Lower leg skin (tissue), 4 donors: ENCODE data around the gene SPNS2. TPM values are rescaled to one million over a fixed set of nuclear protein-coding genes. Genes with fewer than 3 reads are reported as not detected.

Experiments
- DNase-seq, 2 donors: peaks; one replicate each; pipeline ENCODE4 v3.0.0-alpha.2; 2019; ENCODE audit warnings: low spot score in 2 of 2
- H3K4me3 ChIP-seq: fragments of 200-600 bp; sonication (generic); 2 replicates; pipeline ENCODE4 v1.5.1; 2017; ENCODE audit warnings: mild to moderate bottlenecking, low read depth; ENCODE audit not compliant: poor library complexity, severe bottlenecking
- CTCF ChIP-seq, 3 donors: fragments of 450-650 bp; IDR thresholded peaks; one replicate each; pipeline ENCODE4 v1.5.1; 2016; ENCODE audit warnings: antibody characterized with exemption in 3 of 3, mild to moderate bottlenecking in 3 of 3, moderate library complexity in 2 of 3
- POLR2A ChIP-seq, 2 donors: fragments of 450-650 bp; IDR thresholded peaks; one replicate each; pipeline ENCODE4 v1.6.1; 2016 to 2017; ENCODE audit warnings: antibody characterized with exemption in 2 of 2, mild to moderate bottlenecking in 1 of 2, moderate library complexity in 1 of 2
- WGBS, 2 donors: methylation state at CpG; one replicate each; pipeline ENCODE4 v1.1.5; 2018; 5-methylcytosine and 5-hydroxymethylcytosine counted together
- intact Hi-C: fragments of 100-400 bp; cut with DNase I; formaldehyde crosslinking; loops from one replicate; pipeline ENCODE4 v1.15.0; 2023; ENCODE audit warnings: low total_unique reads
- total RNA-seq, 4 donors: library from RNA; depleted of rRNA; stranded (reverse); fragments of >200 nt; gene quantifications; one replicate each; pipeline ENCODE4 v1.1.0, GENCODE V29; 2016

SPNS2 gene
- total RNA-seq, 4 donors from 2014 or later = 74.9 to 132 (median 87.5) TPM

DNA sequence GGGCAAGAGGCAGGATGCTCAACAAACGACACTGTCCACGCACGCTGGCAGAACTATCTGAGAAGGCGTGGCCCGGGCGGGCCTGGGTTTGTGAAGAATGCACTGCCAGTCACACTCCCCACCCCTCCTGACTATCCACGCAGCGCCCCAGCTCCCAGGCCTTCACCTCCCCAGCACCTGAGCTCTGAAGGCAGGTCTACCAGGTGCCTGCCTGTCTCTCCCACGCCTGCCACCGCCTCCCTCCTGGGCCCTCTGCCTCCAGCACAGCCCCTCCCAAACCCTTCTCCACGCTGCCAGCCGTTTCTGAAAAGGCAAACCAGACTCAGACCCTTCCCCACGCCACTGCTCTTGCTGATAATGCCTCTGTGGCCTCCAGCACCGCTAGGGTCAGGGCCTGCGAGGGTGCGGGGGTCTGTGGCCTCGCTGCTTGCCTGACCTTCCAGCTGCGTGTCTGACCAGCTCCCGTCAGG lies 44.9 kb downstream of the SPNS2 start:
- no peak for TF ChIP-seq POLR2A (IDR thresholded peaks at IDR 0.05)
- TF ChIP-seq CTCF (IDR thresholded peaks at IDR 0.05) = no peak
- 61 to 69% methylated on average over 12 to 19 of the region's 19 CpGs for WGBS, 2 donors
- peak in 1 of 2 donors; percentile 82 for DNase-seq
- intact Hi-C loops = no loop called here
- no peak overlapping the region for H3K4me3 ChIP-seq

DNA sequence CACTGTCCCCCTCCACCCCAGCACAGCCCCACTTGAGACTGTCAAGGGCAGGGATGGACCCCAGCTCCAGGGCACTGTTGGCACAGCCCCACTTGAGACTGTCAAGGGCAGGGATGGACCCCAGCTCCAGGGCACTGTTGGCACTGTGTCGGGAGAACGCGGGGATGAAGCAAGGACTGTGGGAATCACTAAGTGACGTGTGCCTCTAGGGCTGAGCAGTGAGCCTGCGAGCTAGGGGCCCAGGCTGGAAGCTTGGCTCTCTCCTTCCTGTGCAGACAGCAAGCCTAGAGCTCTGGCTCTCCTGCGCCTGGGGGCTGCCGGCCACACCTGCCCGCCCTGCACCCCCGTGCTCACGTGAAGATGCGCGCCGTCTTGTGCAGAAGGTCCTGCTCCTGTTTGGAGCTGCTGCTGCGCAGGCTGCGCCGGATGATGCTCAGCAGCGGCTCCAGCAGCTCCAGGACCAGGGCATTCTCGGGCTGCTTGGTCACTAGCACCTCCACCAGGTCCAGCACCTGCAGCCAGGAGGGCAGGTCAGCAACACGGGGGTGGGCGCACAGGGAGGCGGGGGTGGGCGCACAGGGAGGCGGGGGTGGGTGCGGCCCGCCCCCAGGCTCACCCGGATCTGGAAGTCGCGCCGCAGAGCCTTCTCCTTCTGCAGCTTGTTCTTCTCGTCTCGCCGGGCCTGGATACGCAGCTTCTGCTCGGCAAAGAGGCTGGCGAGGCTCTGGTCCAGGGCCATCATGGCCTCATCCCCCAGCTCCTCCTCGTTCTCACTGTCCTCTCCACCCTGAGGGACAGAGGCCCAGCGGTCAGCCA lies 45.7 kb downstream of the SPNS2 start:
- DNase-seq = no peak
- intact Hi-C loops = no loop called here
- no peak overlapping the region for H3K4me3 ChIP-seq
- 82 to 92% methylated on average over 24 to 37 of the region's 37 CpGs for WGBS, 2 donors
- TF ChIP-seq CTCF (IDR thresholded peaks at IDR 0.05) = no peak
- no peak for TF ChIP-seq POLR2A (IDR thresholded peaks at IDR 0.05)

GRCh38 chr17:4544951-4545216 lies 46.2 kb downstream of the SPNS2 start:
- TF ChIP-seq POLR2A (IDR thresholded peaks at IDR 0.05) (no peak), CTCF (IDR thresholded peaks at IDR 0.05) (no peak)
- WGBS, 2 donors = 92 to 93% methylated on average over 18 of the region's 18 CpGs
- H3K4me3 ChIP-seq = no peak overlapping the region
- intact Hi-C loops = no loop called here
- DNase-seq = no peak

DNA sequence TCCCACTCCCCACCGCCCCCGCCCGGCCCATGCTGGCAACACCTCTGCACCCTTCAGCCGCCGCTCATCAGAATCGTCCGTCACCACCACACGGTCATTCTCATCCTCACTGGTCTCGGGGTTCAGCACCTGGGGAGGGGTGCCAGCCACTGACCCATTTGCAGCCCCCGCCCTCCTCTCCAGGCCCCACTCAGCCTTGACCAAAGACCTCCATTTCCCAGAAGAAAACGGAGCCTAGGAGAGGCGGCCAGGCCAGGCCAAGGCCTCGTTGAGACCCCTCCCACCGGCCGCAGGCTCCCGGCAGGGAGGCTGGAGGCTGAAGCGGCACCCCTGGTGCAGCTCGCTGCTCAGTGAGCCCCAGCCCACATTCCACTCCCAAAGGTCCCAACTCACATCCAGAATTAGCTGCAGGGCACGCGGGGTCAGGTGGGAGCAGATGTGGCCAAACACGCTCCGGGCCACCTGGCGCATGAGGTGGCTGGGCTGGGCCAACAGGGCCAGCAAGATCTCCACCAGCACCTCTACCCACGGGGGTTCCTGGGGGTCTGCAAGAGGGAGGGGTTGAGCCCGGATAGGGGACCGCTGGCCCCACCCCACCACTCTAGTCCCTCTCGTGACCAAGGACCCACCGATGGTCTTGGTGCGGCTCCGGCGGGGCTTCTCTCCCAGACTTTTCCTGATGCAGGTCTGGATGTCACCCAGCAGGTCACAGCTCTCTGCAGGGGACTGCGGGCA lies 46.7 kb downstream of the SPNS2 start:
- TF ChIP-seq POLR2A (IDR thresholded peaks at IDR 0.05) (no peak), CTCF (IDR thresholded peaks at IDR 0.05) (no peak)
- peak in 1 of 2 donors; percentile 82 for DNase-seq
- intact Hi-C loops = no loop called here
- H3K4me3 ChIP-seq = no peak overlapping the region
- WGBS, 2 donors = 90 to 91% methylated on average over 27 to 29 of the region's 32 CpGs

- intact Hi-C loops = no loop called here
These were observed 48.6 kb downstream of the SPNS2 start for GRCh38 chr17:4547118-4547906.

More at GRCh38 chr17:4547118-4547906, 48.6 kb downstream of the SPNS2 start:
- WGBS, 2 donors = 91 to 92% methylated on average over 17 of the region's 17 CpGs
- H3K4me3 ChIP-seq = no peak overlapping the region
- no peak for TF ChIP-seq POLR2A (IDR thresholded peaks at IDR 0.05)
- TF ChIP-seq CTCF (IDR thresholded peaks at IDR 0.05) = no peak
- DNase-seq = peak in 1 of 2 donors; percentile 77
